HG02981 (cell line): ENCODE results near the gene HGS.

ENCODE experiments used
- ATAC-seq: cut with Tn5 transposase; IDR thresholded peaks from one replicate; pipeline ENCODE4 v1.9.1; 2021; ENCODE audit warnings: mild to moderate bottlenecking, moderate library complexity; ENCODE audit not compliant: unreplicated experiment

HGS gene

GRCh38 chr17:81683584-81684441 is at the start of gene HGS, which contains the start of gene ARL16:
Gene HGS (plus strand): TSS chr17:81684011. CDS start chr17:81684067, 56 bp downstream.
Gene ARL16 (minus strand): TSS chr17:81683797. CDS start chr17:81683753, 44 bp downstream.
- peak; percentile 87 for ATAC-seq

- no peak for ATAC-seq
These were observed 48.4 kb upstream of the HGS start for GRCh38 chr17:81635431-81635830.

GRCh38 chr17:81635973-81636504 is 47.8 kb upstream of the HGS start:
- peak; percentile 9 for ATAC-seq

GRCh38 chr17:81636505-81637288 is 47.1 kb upstream of the HGS start, which contains the start of the genes NPLOC4 and TSPAN10:
Gene NPLOC4 (minus strand): TSS chr17:81637112. CDS start chr17:81636930, 182 bp downstream.
Gene TSPAN10 (plus strand): TSS chr17:81637196. CDS start chr17:81642413, 5,217 bp downstream.
- peak; percentile 81 for ATAC-seq

GRCh38 chr17:81638683-81639082 is 45.1 kb upstream of the HGS start:
- ATAC-seq = no peak

- no peak for ATAC-seq
These were observed 43.8 kb upstream of the HGS start for GRCh38 chr17:81640011-81640410.

GRCh38 chr17:81641825-81642489 is 41.9 kb upstream of the HGS start:
- no peak for ATAC-seq

- no peak for ATAC-seq
These were observed 39.3 kb upstream of the HGS start for GRCh38 chr17:81644496-81644895.

GRCh38 chr17:81644976-81645952 is 38.5 kb upstream of the HGS start:
- ATAC-seq = no peak

- no peak for ATAC-seq
These were observed 36.8 kb upstream of the HGS start for GRCh38 chr17:81646869-81647600.

- no peak for ATAC-seq
These were observed 36.2 kb upstream of the HGS start for GRCh38 chr17:81647640-81648012.

- ATAC-seq = no peak
These were observed 35.7 kb upstream of the HGS start for GRCh38 chr17:81648013-81648706.

GRCh38 chr17:81648707-81649085 is 35.1 kb upstream of the HGS start:
- no peak for ATAC-seq

GRCh38 chr17:81650951-81651350 is 32.9 kb upstream of the HGS start:
- no peak for ATAC-seq

GRCh38 chr17:81651692-81652091 is 32.1 kb upstream of the HGS start:
- no peak for ATAC-seq

GRCh38 chr17:81652906-81653771 is 30.7 kb upstream of the HGS start:
- no peak for ATAC-seq

- ATAC-seq = no peak
These were observed 28.3 kb upstream of the HGS start for GRCh38 chr17:81655378-81656117.
